NCI-H2196 treated with DMSO at 0.1 percent for 48 hours (cell line): ENCODE data around the gene FAF1.

Experiments used
- DNase-seq: peaks from one replicate; lab custom pipeline; 2025; ENCODE audit not compliant: unreplicated experiment; lab: John Stamatoyannopoulos, UW

The FAF1 gene

GRCh38 chr1:50420689-50421365 lies 539.2 kb downstream of the FAF1 start:
- no peak for DNase-seq

- DNase-seq = no peak
Observed at GRCh38 chr1:50419907-50420677, 540.0 kb downstream of the FAF1 start.

- no peak for DNase-seq
Observed at GRCh38 chr1:50419192-50419906, 540.7 kb downstream of the FAF1 start.

GRCh38 chr1:50418600-50419109 lies 541.4 kb downstream of the FAF1 start:
- no peak for DNase-seq

GRCh38 chr1:50417946-50418599 lies 542.0 kb downstream of the FAF1 start:
- no peak for DNase-seq

- no peak for DNase-seq
Observed at GRCh38 chr1:50417507-50417906, 542.6 kb downstream of the FAF1 start.

- DNase-seq = no peak
Observed at GRCh38 chr1:50416553-50417453, 543.3 kb downstream of the FAF1 start.

- no peak for DNase-seq
Observed at GRCh38 chr1:50416150-50416527, 543.9 kb downstream of the FAF1 start.

GRCh38 chr1:50415235-50416149 lies 544.6 kb downstream of the FAF1 start:
- DNase-seq = no peak

GRCh38 chr1:50414853-50415234 lies 545.2 kb downstream of the FAF1 start:
- DNase-seq = no peak

GRCh38 chr1:50412813-50413476 lies 547.1 kb downstream of the FAF1 start:
- no peak for DNase-seq

GRCh38 chr1:50405814-50406213 lies 554.3 kb downstream of the FAF1 start:
- no peak for DNase-seq

GRCh38 chr1:50393522-50394120 lies 566.4 kb downstream of the FAF1 start:
- DNase-seq = no peak
